ENCODE results near the gene BEST2.
"Not testable (repeated sequence)": the region's sequence is repeated elsewhere in the genome, so short reads cannot be mapped to it uniquely, and the experiment has no call there.

BEST2 gene

DNA sequence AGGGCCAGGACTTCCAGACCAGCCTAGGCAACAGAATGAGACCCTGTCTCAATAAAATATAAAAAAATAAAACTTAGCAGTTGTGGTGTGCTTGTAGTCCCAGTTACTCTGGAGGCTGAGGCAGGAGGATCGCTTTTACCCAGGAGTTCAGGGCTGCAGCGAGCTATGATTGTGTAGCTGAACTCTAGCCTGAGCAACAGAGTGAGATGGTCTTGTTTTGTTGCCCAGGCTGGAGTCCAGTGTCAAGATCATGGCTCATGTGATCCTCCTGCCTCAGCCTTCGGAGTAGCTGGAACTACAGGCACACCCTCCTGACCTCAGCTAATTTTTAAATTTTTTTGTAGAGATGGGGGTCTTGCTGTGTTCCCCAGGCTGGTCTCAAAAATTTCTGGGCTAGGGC lies 35.4 kb downstream of the BEST2 start:
- DNase-seq (ENCODE audit: low read depth, low spot score) = no peak

DNA sequence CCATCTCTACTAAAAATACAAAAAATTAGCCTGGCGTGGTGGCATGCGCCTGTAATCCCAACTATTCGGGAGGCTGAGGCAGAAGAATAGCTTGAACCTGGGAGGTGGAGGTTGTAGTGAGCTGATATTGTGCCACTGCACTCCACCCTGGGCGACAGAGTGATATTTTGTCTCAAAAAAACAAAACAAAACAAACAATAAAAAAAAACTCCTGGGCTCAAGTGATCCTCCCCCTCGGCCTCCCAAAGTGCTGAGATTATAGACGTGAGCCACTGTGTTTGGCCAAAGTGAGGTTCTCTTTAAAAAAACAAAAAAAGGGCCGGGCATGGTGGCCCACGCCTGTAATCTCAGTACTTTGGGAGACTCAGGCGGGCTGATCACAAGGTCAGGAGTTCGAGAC lies 35.9 kb downstream of the BEST2 start:
- DNase-seq (ENCODE audit: low read depth, low spot score) = no peak

DNA sequence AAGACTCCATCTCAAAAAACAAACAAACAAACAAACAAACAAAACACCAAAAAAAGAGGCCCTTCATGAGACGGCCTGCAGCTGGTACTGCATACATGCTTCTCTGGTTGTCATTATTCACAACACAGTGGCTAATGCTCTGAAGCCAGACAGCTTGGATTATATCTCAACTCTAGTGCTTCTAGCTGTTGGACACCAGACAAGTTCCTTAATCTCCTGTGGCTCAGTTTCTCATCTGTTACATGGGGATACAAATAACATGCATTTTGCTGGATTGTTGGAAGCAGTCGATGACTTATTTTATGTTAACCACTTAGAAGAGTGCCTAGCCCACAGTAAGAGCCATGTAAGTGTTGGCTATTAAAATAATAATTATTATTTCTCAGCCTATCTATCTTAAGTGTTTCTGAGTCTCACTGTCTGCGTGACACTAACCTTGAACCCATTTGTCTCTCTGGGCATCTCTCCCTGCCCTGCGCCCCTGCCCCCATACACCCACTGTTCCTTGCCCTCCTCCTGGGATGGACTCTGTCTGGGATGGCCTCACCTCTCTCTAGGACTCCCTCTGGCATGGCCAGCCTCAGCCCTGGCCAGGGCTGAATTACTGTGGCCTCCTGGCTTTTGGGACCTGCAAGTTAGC lies 36.6 kb downstream of the BEST2 start:
- no peak for DNase-seq (ENCODE audit: low read depth, low spot score)

DNA sequence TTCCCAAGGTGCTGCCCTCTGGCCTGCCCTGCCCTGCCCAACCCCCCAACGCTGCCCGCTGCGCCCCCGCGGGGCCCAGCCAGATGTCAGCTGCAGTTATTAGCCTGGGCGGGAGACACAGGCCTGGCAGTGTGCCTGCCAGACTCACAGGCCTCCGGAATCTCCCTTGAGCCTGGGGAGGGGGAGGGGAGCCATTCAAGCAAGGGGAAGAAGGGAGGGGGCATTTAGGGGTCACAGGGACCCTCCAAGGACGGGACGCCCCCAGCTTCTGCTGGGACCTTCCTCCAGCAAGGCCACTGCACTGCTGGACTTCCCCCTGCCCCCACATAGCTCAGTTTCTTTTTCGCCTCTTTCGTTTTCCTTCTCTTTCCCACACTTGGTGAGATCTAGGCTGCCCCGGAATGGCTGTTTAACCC lies 37.1 kb downstream of the BEST2 start:
- peak; percentile 65 for DNase-seq (ENCODE audit: low read depth, low spot score)

DNA sequence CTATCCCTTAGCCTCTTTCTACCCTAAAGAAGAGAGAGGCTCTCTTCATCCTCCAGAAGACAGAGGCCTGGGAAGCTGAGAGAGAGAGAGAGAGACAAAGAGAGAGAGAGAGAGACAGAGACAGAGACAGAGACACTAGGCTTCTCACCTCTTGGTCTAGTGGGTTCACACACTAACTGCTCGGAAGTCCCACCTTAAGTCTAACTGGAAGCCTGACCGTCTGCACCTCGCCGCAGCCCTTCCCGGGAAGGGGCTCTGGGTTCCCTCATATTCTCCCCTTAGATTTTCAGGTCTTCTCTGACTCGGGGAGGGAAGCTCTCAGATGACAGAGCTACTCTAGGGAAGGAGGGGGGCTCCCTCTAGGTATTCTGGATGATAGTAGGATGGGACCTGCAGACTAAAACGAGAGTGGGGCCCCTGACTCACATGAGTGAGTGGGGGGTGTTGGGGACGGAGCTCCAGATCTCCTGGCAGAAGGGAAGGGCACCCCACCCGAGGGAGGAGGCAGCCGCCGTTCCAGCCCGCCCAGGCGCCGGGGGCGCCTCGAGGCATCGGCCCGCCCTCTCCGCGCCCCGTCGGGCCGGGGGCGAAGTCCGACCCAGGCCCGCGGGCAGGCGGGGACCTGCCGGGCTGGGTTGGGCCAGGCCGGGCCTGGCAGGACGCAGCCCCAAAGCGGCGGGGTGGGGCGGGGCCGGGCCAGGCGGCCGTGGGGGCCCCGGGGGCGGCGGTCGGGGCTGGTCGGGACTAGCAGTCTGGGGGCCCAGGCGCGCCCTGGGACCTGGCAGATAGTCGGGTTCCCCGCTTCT lies 37.7 kb downstream of the BEST2 start:
- DNase-seq (ENCODE audit: low read depth, low spot score) = no peak

DNA sequence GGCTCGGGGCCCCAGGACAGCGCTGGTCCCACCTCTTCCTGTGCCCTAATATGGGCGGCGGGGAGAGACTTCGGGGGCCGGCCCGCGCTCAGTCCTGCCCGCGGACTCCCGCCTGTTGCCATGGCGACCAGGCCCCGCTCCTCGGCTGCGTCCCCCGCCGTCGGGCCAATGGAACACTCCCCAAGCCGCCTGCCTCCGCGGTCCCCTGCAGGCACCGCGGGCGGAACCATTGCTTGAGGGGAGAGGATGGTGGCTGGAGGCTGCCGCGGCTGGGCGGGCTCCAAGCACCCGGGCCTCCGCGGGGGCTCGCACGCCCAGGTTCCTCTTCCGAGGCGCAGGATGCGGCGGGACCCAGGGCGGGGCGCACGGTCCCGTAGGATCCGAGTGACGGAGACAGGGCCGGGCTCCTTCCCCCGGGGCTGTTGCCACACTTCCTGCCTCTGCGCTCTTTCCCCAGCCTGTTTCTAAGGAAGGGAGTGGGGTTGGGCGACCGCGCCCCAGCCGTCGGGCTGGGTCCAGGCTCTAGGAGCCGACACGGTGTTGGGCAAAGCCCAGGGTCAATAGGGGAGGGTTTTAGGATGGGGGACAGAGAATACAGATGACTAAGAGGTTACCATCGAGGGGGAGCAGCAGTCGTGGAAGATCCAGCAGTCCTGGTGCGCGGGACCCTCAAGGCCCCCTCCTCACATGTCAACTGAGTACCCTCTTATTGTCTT lies 38.5 kb downstream of the BEST2 start:
- peak; percentile 95 for DNase-seq (ENCODE audit: low read depth, low spot score)

DNA sequence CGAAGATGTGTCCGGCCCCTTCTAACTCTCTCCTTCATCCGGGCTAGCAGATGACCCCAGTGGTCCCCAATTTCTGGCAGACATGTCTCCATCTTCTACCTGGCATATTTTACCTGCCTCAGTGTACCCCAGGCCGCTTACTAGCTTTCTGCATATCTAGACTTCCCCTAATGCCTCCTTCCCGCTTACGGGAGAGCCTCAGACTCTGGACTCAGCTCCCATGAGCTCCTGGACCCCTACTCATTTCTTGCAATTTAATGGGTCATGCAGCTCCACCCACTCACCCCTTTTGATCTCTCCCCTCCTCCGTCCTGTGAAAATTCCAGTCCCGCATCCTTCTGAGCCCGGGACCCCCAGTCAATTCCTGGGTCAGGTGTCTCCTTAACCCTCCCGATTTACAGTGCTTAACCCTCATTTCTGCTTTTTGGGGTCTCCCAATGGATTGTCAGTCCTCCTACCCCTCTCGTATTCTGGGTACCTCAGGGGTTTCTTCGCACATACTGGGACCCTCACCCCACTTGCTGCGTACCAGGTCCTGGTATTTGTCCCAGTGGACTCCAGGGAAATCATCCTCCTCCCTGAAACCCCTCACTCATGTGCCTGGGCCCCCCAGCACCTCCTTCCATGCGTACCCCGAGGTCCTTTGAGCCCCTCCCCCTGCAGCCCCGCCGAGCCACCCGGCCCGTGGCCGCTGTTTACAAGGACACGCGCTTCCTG lies 39.2 kb downstream of the BEST2 start:
- DNase-seq (ENCODE audit: low read depth, low spot score) = no peak

DNA sequence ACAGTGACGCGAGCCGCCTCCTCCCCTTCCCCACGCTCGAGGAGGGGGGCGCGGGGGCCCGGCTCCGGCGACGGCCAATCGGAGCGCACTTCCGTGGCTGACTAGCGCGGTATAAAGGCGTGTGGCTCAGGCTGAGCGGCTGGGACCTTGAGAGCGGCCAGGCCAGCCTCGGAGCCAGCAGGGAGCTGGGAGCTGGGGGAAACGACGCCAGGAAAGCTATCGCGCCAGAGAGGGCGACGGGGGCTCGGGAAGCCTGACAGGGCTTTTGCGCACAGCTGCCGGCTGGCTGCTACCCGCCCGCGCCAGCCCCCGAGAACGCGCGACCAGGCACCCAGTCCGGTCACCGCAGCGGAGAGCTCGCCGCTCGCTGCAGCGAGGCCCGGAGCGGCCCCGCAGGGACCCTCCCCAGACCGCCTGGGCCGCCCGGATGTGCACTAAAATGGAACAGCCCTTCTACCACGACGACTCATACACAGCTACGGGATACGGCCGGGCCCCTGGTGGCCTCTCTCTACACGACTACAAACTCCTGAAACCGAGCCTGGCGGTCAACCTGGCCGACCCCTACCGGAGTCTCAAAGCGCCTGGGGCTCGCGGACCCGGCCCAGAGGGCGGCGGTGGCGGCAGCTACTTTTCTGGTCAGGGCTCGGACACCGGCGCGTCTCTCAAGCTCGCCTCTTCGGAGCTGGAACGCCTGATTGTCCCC lies 39.9 kb downstream of the BEST2 start, which contains the start of gene JUNB:
Gene JUNB, plus strand, starts transcription at position 142 of the 706 bp plus-strand sequence. Its CDS starts 286 bp downstream, at position 428.
- DNase-seq (ENCODE audit: low read depth, low spot score) = peak; percentile 91

DNA sequence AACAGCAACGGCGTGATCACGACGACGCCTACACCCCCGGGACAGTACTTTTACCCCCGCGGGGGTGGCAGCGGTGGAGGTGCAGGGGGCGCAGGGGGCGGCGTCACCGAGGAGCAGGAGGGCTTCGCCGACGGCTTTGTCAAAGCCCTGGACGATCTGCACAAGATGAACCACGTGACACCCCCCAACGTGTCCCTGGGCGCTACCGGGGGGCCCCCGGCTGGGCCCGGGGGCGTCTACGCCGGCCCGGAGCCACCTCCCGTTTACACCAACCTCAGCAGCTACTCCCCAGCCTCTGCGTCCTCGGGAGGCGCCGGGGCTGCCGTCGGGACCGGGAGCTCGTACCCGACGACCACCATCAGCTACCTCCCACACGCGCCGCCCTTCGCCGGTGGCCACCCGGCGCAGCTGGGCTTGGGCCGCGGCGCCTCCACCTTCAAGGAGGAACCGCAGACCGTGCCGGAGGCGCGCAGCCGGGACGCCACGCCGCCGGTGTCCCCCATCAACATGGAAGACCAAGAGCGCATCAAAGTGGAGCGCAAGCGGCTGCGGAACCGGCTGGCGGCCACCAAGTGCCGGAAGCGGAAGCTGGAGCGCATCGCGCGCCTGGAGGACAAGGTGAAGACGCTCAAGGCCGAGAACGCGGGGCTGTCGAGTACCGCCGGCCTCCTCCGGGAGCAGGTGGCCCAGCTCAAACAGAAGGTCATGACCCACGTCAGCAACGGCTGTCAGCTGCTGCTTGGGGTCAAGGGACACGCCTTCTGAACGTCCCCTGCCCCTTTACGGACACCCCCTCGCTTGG lies 40.7 kb downstream of the BEST2 start:
- peak; percentile 78 for DNase-seq (ENCODE audit: low read depth, low spot score)

DNA sequence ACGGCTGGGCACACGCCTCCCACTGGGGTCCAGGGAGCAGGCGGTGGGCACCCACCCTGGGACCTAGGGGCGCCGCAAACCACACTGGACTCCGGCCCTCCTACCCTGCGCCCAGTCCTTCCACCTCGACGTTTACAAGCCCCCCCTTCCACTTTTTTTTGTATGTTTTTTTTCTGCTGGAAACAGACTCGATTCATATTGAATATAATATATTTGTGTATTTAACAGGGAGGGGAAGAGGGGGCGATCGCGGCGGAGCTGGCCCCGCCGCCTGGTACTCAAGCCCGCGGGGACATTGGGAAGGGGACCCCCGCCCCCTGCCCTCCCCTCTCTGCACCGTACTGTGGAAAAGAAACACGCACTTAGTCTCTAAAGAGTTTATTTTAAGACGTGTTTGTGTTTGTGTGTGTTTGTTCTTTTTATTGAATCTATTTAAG lies 41.3 kb downstream of the BEST2 start:
- DNase-seq (ENCODE audit: low read depth, low spot score) = no peak

DNA sequence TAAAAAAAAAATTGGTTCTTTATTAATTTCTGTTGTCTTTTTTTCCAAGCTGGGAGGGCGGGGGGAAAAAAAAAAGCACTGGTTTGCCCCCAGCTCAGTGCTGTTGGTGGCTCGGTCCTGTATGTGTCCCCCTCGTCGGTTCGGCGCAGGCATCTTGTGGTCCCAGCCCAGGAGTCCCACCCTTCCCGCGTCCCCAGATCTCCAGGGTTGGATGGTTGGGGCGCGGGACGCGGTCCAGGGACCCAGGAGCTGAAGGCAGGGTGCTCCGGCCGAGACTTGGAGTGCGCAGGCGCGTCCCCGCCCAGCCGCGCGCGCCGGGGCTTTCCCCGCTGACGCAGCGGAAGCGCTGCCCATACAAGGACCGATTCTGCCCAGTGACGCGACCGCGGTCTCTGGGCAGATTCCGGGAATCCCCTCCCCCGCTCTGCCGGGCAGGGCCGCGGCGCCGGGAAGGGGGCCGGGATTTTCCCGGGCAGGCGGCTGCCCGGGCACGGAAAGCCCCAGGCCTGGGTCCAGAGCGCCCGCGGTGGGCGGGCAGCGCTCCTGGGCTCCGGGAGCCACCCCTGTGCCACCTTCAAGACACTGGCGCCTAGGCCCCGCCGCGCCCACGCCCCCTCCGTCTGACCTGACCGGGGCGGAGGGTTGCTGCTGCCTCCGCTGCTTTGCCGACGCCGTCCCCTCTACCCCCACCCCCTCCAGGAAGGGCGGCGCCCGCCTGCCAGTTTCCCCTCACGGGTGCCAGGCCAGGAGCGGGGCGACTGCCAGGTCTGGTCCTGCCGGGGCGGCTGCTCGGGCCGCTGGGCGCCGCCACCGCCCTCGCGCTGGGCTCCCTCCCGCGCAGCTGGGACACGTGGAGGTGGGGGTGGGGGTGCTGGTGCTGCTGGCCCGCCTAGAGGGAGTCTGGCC lies 42.0 kb downstream of the BEST2 start:
- DNase-seq (ENCODE audit: low read depth, low spot score) = peak; percentile 95

DNA sequence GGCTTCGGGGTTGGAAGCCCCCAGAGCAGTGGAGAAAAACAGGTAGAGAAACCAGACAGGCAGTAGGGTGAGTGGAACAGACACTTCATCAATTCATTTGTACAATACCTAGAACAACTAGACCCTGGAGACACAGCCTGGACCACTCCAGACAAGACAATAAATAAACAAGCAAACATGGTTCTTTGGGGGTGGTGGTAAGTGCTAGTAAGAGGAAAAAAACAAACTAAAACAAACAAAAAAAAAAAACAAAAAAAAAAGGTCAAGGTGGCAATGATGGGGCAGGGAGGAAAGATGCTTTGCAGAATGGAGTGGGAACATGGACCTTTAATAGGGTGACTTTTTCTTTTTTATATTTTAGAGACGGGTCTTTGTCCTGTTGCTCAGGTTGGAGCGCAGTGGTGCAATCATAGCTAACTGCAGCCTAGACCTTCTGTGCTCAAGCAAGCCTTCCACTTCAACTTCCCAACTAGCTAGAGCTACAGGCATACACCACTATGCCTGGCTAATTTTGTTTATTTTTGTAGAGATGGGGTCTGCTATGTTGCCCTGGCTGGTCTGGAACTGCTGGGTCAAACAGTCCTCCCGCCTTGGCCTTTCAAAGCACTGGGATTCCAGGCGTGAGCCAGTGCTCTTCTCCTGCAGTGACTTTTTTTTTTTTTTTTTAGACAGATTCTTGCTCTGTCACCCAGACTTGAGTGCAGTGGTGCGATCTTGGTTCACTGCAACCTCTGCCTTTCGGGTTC lies 42.8 kb downstream of the BEST2 start:
- DNase-seq (ENCODE audit: low read depth, low spot score) = no peak

DNA sequence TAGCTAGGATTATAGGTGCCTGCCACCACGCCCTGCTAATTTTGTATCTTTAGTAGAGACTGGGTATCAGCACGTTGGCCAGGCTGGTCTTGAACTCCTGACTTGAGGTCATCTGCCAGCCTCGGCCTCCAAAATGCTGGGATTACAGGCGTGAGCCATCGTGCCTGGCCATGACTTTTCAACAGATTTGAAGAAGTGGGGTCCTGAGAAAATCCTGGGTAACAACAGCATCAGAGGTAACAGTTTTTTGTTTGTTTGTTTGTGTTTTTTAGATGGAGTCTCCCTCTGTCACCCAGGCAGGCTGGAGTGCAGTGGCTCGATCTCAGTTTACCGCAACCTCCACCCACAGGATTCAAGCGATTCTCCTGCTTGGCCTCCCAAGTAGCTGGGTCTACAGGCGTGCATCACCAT lies 43.4 kb downstream of the BEST2 start:
- DNase-seq (ENCODE audit: low read depth, low spot score) = no peak

DNA sequence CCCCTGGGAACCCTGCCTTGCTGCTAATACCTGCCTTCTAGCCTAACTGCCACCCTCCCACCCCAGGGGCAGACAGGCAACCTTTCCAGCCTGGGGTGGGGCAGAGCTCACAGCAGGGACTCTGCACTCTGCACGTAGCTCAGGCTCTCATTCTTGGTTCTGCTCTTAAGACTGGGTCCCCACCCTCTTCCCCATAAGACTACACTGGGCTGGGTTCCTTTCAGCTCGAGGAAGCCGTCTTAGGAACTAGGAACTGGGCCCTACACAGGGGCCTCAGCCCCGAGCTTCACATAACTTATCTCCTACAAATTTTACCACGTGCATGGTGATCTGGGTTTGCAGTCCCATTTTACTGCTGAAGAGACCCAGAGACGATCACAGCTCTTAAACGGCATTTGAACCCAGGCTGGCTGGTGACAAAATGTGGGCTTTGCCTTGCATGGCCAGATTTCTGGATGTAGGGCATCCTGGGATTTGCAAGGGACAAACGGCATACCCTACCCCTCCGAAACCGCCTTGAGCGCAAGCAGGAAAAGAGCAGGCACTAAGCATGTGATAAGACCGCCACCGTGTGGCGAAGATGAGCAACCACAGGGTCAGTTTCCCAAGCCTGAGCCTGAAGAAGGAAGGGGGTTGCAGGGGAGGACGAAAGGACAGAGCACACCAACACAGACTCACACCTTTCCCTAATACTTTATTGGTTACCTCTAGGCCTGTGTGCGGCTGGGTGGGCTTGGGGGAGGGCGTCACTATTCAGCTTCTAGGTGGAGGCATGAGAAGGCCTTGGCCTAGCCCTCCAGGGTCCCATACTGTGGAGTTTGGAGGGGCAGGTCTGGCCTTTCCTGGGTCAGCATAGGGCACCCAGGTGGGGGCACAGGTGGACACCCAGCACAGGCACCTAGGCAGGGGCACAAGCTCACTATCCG lies 44.8 kb downstream of the BEST2 start:
- peak; percentile 92 for DNase-seq (ENCODE audit: low read depth, low spot score)

DNA sequence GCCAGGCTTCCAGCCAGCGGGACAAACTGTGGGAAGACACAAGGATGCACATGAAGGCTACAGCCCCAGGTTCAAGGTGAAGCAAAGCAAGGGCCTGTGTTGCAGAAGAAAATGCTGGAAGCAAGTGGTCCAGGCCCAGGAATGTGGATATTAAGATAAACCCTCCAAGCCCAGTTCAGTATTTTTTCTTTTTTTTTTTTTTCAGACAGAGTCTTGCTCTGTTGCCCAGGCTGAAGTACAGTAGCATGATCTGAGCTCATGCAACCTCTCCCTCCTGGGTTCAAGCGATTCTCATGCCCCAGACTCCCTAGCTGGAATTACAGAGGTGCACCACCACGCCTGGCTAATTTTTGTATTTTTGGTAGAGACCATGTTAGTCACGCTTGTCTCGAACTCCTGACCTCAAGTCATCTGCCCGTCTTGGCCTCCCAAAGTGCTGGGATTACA lies 45.6 kb downstream of the BEST2 start:
- no peak for DNase-seq (ENCODE audit: low read depth, low spot score)

DNA sequence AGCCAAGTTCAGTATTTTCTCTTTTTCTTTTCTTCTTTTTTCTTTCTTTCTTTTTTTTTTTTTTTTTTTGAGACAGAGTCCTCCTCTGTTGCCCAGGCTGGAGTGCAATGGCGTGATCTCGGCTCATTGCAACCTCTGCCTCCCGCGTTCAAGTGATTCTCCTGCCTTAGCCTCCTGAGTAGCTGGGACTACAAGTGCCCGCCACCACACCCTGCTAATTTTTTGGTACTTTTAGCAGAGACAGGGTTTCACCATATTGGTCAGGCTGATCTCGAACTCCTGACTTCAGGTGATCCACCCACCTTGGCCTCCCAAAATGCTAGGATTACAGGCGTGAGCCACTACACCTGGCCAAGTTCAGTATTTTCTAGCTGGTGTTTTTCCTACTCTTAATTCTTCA lies 46.0 kb downstream of the BEST2 start:
- not testable (repeated sequence) for DNase-seq (ENCODE audit: low read depth, low spot score)

DNA sequence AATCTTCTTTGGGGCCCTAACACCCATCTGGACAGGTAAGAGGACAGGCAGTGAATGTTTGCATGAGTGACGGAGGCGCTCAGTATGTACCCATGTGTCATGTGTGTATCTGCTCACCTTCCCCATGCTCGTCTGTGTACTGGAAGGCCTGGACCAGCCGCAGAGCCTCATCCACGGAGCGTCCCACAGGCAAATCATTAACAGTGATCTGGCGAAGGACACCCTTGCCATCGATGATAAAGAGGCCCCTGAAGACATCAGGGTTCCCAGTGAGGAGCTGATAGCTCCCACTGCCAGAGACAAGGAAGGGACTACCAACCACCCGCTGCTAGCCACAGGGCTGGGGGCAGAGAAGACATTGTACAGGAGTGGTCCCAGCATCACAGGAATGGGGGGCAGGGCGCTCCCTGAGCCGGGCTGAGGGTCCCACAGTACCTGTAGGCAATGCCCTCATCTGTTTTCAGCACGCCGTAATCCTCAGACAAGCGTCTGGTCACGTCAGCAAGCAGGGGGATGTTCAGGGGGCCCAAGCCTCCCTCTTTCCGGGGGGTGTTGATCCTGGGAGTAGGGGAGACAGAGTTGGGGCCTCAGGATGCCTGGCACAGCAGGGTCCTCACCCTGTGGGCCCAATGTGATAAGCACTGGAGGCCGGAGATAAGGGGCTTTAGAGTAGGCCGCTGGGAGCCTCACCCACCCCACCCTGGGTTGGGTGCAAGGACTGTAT lies 48.3 kb downstream of the BEST2 start:
- DNase-seq (ENCODE audit: low read depth, low spot score) = no peak

Data from ELF-1 (cell line).